ENCODE data around the gene NOVA2. TPM values are rescaled to one million over a fixed set of nuclear protein-coding genes. Genes with fewer than 3 reads are reported as not detected.

NOVA2 gene
- polyA plus RNA-seq, 1 donor from 2014 or later: 9.3 TPM

GRCh38 chr19:45920458-45920857 lies 53.2 kb downstream of the NOVA2 start:
- Histone ChIP-seq H3K9me2 (ENCODE audit: insufficient read depth, low read length) (no peaks in the 10 kb centered on the region), H3K36me3 (ENCODE audit: insufficient read depth, low read length) (no peaks in the 10 kb centered on the region), H3K27me3 (ENCODE audit: insufficient read depth, low read depth, low read length) (no peaks in the 10 kb centered on the region), H3K79me2 (replicated peaks; ENCODE audit: insufficient read depth, low read length) (no peaks in the 10 kb centered on the region), H3K4me2 (ENCODE audit: low read length) (no peak overlapping the region), H3K27ac (ENCODE audit: low read length) (no peak overlapping the region), H3K9me3 (ENCODE audit: low read length) (no peaks in the 10 kb centered on the region), H4K20me1 (ENCODE audit: insufficient read depth) (no peaks in the 10 kb centered on the region), H2AFZ (ENCODE audit: low read depth, low read length) (no peak overlapping the region), H3K9ac (ENCODE audit: low read length) (no peak overlapping the region), H3K4me3 (ENCODE audit: low read length) (no peak overlapping the region), H3F3A (ENCODE audit: insufficient read depth, low read length, poor library complexity, severe bottlenecking) (no peaks in the 10 kb centered on the region)
- no peak for TF ChIP-seq SMC3 (conservative IDR thresholded peaks at IDR 0.05; ENCODE audit: poor library complexity)
- TF ChIP-seq CTCF (IDR thresholded peaks at IDR 0.05; ENCODE audit: poor library complexity, severe bottlenecking): no peak
- peak; percentile 4 for TF ChIP-seq POLR2AphosphoS5 (IDR thresholded peaks at IDR 0.05)
- no peak for TF ChIP-seq RAD21 (conservative IDR thresholded peaks at IDR 0.05)
- TF ChIP-seq EP300 (conservative IDR thresholded peaks at IDR 0.05; ENCODE audit: poor library complexity, severe bottlenecking): no peak
- no peak for TF ChIP-seq REST (IDR thresholded peaks at IDR 0.05; ENCODE audit: borderline replicate concordance)
- TF ChIP-seq TAF1 (IDR thresholded peaks at IDR 0.05; ENCODE audit: low read depth): no peak
- TF ChIP-seq MXI1 (conservative IDR thresholded peaks at IDR 0.05; ENCODE audit: poor library complexity, severe bottlenecking): no peak

- Histone ChIP-seq H3K9me3 (ENCODE audit: low read length) (no peaks in the 10 kb centered on the region), H3K9me2 (ENCODE audit: insufficient read depth, low read length) (no peaks in the 10 kb centered on the region), H3K4me3 (ENCODE audit: low read length) (no peak overlapping the region), H3K36me3 (ENCODE audit: insufficient read depth, low read length) (no peaks in the 10 kb centered on the region), H4K20me1 (ENCODE audit: insufficient read depth) (no peaks in the 10 kb centered on the region), H2AFZ (ENCODE audit: low read depth, low read length) (no peak overlapping the region), H3K27me3 (ENCODE audit: insufficient read depth, low read depth, low read length) (no peaks in the 10 kb centered on the region), H3K9ac (ENCODE audit: low read length) (no peak overlapping the region), H3K79me2 (replicated peaks; ENCODE audit: insufficient read depth, low read length) (no peaks in the 10 kb centered on the region), H3F3A (ENCODE audit: insufficient read depth, low read length, poor library complexity, severe bottlenecking) (no peaks in the 10 kb centered on the region), H3K27ac (ENCODE audit: low read length) (no peak overlapping the region), H3K4me2 (ENCODE audit: low read length) (no peak overlapping the region)
- no peak for TF ChIP-seq EZH2 (IDR thresholded peaks at IDR 0.05; ENCODE audit: borderline replicate concordance, insufficient read depth, low read length, poor library complexity, severe bottlenecking)
- TF ChIP-seq POLR2AphosphoS5 (IDR thresholded peaks at IDR 0.05): peak; percentile 7
- no peak for TF ChIP-seq SMC3 (conservative IDR thresholded peaks at IDR 0.05; ENCODE audit: poor library complexity)
- no peak for TF ChIP-seq REST (IDR thresholded peaks at IDR 0.05; ENCODE audit: borderline replicate concordance)
These were observed 54.0 kb downstream of the NOVA2 start for GRCh38 chr19:45919678-45920077.

All from neural cell (in vitro differentiated cells).